ENCODE data around the gene LONP1.
"Not testable (repeated sequence)": the region's sequence is repeated elsewhere in the genome, so short reads cannot be mapped to it uniquely, and the experiment has no call there.

LONP1 gene, protein sequence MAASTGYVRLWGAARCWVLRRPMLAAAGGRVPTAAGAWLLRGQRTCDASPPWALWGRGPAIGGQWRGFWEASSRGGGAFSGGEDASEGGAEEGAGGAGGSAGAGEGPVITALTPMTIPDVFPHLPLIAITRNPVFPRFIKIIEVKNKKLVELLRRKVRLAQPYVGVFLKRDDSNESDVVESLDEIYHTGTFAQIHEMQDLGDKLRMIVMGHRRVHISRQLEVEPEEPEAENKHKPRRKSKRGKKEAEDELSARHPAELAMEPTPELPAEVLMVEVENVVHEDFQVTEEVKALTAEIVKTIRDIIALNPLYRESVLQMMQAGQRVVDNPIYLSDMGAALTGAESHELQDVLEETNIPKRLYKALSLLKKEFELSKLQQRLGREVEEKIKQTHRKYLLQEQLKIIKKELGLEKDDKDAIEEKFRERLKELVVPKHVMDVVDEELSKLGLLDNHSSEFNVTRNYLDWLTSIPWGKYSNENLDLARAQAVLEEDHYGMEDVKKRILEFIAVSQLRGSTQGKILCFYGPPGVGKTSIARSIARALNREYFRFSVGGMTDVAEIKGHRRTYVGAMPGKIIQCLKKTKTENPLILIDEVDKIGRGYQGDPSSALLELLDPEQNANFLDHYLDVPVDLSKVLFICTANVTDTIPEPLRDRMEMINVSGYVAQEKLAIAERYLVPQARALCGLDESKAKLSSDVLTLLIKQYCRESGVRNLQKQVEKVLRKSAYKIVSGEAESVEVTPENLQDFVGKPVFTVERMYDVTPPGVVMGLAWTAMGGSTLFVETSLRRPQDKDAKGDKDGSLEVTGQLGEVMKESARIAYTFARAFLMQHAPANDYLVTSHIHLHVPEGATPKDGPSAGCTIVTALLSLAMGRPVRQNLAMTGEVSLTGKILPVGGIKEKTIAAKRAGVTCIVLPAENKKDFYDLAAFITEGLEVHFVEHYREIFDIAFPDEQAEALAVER

DNA sequence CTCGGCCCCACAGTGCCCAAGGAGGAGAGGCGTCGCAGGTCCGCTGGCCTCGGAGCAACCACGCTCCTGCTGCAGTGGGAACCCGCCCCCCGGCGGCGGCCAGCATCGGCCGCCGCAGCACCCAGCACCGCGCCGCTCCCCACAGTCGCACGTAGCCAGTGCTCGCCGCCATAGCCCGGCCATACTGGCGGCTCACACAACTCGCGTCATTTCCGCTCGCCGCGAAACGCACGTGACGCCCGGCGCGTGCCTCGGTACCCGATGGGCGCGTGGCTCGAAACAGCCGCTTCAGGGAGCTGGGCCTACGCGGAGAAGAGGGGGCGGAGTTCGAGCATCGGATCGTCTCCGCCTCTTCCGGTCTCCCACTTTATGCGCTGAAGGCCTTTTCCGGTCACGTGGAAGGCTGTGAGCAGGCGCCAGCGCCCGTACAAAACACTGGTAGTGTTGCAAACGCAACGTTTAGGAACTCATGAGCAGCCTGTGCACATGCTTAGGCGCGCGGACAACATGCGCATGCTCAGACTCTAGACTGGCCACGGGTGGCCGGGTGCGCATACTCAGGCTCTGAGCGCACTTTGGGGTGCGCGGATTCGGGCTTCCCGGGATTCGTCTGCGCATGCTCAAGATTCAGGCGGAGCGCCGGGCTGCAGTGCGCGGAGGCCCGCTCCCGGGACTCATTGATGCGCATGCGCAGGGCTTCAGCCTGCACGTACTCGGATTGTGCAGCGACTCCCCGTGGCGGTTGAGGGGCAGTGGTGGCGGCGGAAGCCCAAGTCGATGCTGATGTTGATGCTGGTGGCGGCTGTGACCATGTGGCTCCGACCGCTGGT is at the start of gene LONP1, which contains the start of gene CATSPERD:
TSS of gene LONP1 (minus strand) at position 186 of the 830 bp plus-strand sequence. CDS start at position 172, 14 bp downstream.
TSS of gene CATSPERD (plus strand) at position 677 of the 830 bp plus-strand sequence. CDS start at position 778, 101 bp downstream.
- DNase-seq (ENCODE audit: low read depth), result peak; percentile 98

DNA sequence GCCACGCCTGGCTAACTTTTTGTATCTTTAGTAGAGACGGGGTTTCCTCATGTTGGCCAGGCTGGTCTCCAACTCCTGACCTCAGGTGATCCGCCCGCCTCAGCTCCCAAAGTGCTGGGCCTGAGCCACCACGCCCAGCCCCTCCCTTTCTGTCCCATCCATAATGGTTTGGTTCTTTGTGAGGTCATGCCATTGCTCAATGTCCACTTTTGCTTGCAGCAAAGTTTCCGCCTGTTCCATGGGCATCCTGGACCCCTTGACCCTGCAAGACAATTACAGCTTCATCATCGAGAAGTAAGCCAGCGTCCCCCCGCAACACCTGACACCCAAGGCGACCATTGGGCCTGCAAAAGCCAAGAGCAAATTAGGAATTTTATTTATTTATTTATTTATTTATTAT is 48.0 kb upstream of the LONP1 start:
- DNase-seq (ENCODE audit: low read depth), result no peak

DNA sequence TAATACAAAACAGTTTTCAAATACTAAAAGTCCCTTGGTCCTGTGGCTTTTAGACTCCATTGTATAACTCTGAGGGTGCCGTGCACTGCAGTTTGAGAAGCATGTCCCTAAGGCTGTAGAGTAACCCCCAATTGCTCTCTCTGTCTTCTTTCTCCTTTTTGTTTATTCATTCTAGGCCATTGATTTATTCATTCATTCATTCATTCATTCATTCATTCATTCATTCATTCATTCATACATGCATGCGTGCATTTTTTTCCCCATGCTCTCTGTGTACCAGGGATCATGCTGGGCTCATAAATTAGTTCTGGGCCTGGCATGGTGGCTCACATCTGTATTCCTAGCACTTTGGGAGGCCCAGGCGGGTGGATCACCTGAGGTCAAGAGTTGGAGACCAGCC is 45.3 kb upstream of the LONP1 start:
- DNase-seq (ENCODE audit: low read depth), result no peak

DNA sequence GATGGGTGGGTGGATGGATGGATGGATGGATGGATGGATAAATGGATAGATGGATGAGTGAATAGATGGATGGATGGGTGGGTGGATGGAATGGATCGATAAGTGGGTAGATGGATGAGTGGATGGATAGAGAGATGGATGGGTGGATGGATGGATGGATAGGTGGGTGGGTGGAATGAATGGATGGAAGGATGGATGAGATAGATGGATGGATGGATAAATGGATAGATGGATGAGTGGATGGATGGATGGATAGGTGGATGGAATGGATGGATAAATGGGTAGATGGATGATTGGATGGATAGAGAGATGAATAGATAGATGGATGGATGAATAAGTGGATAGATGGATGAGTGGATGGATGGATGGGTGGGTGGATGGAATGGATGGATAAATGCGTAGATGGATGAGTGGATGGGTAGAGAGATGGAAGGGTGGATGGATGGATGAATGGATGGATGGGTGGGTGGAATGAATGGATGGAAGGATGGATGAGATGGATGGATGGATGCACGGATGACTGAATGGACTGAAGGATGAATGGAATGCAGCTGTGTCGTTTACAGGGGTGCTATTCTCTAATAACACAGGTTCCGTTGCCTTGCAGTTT is 42.8 kb upstream of the LONP1 start:
- DNase-seq (ENCODE audit: low read depth), result no peak

DNA sequence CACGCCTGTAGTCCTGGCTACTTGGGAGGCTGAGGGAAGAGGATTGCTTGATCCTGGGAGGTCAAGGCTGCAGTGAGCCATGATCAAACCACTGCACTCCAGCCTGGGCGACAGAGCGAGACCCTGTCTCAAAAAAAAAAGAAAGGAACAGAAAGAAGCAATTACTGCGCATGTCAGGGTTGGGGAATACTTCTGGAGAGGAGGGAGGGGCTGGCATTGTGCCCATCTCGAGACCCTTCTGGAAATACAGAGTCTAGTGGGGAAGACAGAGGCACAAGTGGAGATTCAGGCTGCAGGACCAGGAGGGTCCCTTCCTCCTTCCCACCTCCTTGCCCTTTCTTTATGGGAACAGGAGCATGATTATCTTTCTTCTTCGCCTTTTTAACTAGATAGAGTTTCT is 33.8 kb upstream of the LONP1 start:
- DNase-seq (ENCODE audit: low read depth), result no peak

DNA sequence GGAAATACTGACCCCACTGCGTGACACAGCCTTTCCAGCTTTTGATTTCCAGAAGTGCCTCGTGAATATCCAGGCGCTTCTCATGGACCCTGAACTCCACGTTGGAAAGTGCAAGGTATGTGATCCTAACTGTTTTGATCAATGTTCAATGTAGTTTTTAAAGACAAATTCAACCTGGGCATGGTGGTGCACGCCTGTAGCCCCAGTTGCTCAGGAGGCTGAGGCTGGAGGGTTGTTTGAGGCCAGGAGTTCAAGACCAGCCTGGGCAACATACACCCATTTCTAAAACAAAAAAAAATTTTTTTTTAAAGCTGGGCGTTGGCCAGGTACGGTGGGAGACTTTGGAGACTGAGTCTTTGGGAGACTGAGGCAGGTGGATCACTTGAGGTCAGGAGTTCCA is 31.8 kb upstream of the LONP1 start:
- DNase-seq (ENCODE audit: low read depth), result no peak

DNA sequence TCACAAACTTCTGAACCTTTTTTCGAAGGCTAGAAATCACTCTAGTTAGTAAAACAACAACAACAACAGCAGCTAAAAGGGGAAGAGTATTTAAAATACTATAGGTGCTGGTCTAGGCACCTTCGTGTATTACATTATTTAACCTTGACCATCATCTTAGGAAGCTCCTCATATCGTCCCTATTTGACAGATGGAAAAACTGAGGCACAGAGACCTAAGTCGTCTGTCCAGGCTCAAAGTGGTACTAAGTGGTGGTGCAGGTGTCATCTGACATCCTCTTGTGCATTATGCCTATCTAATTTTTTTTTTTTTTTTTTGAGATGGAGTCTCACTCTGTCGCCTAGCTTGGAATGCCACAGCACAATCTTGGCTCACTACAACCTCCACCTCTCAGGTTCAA is 29.6 kb upstream of the LONP1 start:
- no peak for DNase-seq (ENCODE audit: low read depth)

DNA sequence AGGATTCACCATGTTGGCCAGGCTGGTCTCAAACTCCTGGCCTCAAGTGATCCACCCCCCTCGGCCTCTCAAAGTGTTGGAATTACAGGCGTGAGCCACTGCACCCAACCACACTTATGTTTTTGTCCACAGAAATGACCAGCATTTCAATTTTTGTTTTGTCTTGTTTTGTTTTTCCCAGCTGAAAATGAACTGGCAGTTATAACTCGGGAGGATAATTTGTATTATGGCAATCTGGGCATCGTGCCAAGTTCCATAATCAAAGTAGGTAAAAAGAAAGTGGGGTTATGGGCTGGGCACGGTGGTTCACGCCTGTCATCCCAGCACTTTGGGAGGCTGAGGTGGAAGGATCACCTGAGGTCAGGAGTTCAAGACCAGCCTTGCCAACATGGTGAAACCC is 29.0 kb upstream of the LONP1 start:
- DNase-seq (ENCODE audit: low read depth), result not testable (repeated sequence)

DNA sequence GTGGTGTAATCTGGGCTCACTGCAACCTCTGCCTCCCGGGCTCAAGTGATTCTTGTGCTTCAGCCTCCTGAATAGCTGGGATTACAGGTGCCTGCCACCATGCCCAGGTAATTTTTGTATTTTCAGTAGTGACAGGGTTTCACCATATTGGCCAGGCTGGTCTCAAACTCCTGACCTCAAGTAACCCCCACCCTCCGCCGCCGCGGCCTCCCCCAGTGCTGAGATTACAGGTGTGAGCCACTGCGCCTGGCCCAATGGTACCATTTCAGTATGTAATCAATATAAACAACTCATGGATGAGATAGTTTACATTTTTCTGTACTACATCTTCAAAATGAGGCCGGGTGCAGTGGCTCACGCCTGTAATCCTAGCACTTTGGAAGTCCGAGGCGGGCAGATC is 25.1 kb upstream of the LONP1 start:
- DNase-seq (ENCODE audit: low read depth), result not testable (repeated sequence)

DNA sequence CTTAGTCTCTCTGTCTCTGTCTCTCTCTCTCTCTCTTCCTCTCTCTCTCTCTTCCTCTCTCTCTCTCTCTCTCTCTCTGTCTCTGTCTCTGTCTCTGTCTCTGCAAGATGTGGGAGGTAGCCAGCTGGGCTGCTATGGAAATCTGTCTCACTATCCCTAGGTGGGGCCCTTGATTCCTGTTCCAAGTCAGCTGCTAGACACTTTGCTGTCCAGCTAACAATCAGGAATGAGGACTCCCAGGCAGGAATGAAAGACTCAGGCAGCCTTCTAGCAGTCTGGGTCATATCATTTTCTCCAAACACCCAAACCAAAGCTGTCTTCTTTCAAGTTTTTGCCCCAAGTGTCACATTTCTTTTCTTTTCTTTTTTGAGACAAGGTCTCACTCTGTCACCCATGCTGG is 23.7 kb upstream of the LONP1 start:
- no peak for DNase-seq (ENCODE audit: low read depth)

DNA sequence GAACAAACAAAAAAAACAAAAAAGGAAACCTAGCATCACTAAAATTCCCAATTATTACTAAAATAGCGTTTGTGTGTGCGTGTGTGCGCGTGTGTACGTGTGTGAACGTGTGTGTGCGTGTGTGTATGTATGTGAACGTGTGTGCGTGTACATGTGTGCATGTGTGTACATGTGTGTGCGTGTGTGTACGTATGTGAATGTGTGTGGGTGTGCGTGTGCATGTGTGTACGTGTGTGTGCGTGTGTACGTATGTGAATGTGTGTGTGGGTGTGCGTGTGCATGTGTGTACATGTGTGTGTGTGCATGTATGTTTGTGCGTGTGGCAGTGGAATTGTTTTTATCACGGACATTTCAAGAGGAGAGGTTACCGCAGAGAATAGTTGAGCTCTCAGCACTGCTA is 22.1 kb upstream of the LONP1 start:
- no peak for DNase-seq (ENCODE audit: low read depth)

DNA sequence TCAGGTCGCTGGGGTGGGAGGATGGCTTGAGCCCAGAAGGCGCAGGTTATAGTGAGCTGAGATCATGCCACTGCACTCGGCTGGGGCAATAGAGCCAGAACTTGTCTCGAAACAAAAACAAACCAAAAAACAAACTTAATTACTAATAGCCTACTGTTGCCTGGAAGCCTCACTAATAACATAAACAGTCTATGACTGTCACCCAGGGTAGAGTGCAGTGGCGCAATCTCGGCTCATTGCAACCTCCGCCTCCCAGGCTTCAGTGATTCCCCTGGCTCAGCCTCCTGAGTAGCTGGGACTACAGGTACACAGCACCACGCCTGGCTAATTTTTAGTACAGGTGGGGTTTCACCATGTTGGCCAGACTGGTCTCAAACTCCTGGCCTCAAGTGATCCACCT is 18.5 kb upstream of the LONP1 start:
- no peak for DNase-seq (ENCODE audit: low read depth)

DNA sequence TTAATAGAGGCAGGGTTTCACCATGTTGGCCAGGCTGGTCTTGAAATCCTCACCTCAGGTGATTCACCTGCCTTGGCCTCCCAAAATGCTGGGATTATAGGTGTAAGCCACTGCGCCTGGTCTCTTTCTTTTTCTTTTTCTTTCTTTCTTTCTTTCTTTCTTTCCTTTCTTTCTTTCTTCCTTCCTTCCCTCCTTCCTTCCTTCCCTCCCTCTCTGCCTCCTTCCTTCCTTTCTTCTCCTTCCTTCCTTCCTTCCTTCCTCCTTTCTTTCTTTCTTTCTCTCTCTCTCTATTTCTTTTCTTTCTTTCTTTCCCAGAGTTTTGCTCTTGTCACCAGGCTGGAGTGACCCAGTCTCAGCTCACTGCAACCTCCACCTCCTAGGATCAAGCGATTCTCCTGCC is 13.2 kb upstream of the LONP1 start:
- not testable (repeated sequence) for DNase-seq (ENCODE audit: low read depth)

DNA sequence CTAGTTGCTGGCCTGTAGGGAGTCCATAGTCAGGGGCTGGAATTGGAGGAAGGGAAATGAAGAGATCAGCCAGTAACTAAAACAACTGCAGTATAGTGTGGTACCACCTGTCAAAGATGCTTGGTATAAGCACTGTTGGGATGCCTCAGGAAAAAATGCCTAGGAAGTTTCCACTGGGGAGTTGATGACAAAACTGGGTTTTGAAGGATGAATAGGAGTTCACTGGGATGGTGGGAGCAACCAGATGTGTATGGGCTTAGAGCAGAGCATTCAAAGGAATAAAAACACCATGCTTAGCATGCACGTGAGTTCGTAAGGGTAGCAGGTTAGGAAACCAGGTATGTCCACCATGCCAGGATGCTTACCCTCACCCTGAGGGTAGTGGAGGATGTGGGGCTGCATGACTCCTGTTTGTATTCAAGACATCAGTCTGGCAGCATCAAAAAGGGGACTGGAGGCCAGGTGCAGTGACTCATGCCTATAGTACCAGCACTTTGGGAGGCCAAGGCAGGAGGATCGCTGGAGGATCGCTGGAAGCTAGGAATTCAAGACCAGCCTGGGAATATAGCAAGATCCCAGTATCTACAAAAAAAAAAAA is 7.6 kb upstream of the LONP1 start:
- no peak for DNase-seq (ENCODE audit: low read depth)

DNA sequence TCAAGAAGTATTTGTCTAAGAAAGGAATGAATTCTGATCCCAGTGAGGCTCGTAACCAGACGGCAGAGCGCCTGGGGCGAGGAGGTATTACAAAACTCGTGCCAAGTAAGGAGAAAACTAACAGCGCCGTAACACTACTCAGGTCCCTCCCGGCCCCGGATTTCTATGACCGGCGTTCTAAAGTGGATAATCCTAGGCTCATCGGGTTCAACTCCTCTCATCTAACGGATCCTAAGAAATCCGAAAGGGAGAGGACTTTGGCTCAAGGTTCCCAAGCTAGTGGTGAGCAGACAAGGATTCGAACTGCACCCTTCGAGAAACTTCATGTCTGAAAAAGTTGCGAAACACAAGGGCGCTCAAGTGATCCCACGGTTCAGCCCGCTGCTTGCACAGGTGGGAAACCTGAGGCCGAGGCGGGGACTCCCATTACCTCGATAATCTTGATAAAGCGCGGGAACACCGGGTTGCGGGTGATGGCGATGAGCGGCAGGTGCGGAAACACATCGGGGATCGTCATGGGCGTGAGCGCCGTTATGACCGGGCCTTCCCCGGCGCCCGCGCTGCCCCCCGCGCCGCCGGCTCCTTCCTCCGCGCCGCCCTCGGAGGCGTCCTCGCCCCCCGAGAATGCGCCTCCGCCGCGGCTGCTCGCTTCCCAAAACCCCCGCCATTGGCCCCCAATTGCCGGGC is 529 bp downstream of the LONP1 start:
- no peak for DNase-seq (ENCODE audit: low read depth)

DNA sequence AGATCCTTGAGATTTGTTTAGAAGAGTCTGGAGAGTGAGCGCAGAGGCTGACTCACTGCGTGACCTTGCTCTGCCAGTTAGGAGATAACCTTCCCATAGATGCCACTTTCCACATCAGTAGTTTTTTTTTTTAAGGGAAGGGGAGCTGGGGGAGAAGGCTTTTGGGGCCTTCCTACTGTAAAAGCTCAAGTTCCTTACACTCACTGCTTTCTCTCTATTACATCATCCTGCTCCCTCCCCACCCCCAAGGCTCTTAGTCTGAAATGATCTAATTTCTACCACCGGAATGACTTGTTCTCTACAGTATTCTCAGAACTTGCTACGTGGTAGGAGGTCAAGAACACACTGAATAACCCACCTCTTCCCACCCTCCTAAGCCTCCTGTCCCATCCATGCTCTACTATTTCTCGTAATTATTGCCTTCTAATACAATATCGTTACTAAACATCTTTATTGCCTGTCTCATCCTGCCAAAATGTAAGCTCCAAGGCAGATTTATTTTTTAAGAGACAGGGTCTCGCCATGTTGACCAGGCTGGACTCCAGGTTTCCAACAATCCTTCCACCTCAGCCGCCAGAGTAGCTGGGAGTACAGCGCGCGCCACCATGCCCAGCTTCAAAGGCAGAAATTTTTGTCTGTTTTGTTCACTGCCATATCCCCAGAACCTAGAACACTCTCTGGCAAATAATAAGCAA is 1.2 kb downstream of the LONP1 start:
- peak; percentile 59 for DNase-seq (ENCODE audit: low read depth)

DNA sequence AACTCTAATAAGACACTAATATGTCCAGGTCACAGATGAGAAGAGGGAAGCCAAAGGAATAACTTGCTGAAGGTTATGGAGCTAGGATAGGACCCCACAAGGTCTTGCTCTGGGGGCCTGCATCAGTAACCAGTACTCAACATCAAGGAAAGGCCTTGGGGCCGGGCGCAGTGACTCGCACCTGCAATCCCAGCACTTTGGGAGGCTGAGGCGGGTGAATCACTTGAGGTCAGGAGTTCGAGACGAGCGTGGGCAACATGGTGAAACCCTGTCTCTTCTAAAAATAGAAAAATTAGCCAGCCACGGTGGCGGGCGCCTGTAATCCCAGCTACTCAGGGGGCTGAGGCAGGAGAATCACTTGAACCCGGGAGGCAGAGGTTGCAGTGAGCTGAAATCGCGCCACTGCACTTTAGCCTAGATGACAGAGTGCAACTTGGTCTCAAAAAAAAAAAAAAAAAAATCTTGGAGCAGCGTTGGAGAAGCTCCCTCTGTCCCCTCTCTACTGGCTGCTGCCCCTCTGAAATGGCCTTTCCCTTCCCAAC is 1.8 kb downstream of the LONP1 start:
- DNase-seq (ENCODE audit: low read depth), result no peak

DNA sequence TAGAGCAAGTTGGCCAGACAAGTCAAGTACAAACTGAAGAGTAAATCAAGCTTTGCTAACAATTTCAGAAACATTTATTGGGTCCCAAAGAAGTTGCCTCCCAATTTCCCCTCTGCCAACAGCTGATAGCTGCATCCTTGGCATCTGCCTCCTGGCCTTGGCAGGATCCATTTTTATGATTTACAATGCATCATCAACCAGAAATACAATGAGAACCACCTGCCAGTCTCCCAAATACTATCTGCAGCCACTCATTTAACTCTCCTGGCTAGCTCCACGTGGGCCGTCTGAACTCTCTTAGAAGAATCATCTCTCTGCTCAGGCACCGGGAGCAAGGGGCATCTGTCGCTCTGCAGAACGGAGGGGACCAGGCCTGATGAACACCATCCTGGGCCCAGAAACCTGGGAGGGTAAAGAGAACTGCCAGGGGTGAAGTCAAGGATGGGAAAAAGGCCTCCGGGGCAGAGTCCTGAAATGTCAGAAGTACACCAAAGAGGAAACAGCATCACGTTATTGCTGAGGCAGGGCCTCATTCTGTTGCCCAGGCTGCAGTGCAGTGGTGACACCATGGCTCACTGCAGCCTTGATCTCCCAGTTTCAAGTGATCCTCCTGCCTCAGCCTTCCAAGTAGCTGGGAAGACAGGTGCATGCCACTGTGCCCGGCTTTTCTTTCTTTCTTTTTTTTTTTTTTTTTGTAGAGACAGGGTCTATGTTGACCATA is 2.6 kb downstream of the LONP1 start:
- DNase-seq (ENCODE audit: low read depth), result no peak

DNA sequence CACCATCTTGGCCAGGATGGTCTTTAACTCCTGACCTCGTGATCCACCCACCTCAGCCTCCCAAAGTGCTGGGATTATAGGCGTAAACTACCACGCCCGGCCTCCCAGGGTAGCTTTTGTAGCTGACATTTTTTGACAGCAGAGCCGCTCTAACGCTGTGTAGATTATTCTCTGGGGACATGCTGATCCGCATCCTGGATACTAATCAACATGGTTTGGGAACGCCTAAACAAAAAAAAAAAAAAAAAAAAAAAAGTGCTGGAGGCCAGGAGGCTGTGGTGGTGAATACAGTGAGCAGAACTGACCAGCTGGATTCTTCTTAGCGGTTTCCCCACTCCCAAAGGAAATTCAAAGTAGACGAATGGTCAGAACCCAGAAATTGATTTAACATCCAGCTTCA is 5.1 kb downstream of the LONP1 start:
- no peak for DNase-seq (ENCODE audit: low read depth)
